Measurements from ENCODE around the gene SMARCC2. TPM values are rescaled to one million over a fixed set of nuclear protein-coding genes. Genes with fewer than 3 reads are reported as not detected.

Gene SMARCC2
- total and polyA plus RNA-seq, 9 of the 15 experiments (the other 6 are each of a cell fraction or from before 2014, with no cell fraction given) = 11.9 to 86.0 (median 36.6) TPM

DNA sequence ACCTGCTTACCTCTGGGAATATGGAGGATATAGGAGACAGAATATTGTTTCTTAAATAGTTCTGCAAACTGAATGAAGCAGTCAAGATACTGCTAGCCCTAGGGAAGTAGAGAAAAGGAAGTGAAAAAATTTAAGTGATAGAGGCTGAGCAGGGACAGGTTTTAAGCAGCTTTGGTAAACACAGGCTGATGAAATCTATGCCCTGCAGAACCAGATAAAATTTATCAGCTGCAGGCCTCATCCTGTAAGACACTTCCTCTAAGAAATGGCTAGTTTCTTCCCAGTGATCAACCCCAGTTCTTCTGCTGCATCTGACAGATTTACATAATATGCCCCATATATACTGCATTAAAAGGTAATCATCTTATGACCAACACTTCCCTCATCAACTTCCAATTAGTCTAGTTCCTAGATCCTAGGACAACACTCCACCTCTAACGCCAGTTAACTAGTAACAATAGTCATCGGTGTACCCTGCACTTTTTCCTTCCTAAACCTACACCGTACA is 62.5 kb downstream of the SMARCC2 start (continued):
- TF ChIP-seq, protein P1, sequence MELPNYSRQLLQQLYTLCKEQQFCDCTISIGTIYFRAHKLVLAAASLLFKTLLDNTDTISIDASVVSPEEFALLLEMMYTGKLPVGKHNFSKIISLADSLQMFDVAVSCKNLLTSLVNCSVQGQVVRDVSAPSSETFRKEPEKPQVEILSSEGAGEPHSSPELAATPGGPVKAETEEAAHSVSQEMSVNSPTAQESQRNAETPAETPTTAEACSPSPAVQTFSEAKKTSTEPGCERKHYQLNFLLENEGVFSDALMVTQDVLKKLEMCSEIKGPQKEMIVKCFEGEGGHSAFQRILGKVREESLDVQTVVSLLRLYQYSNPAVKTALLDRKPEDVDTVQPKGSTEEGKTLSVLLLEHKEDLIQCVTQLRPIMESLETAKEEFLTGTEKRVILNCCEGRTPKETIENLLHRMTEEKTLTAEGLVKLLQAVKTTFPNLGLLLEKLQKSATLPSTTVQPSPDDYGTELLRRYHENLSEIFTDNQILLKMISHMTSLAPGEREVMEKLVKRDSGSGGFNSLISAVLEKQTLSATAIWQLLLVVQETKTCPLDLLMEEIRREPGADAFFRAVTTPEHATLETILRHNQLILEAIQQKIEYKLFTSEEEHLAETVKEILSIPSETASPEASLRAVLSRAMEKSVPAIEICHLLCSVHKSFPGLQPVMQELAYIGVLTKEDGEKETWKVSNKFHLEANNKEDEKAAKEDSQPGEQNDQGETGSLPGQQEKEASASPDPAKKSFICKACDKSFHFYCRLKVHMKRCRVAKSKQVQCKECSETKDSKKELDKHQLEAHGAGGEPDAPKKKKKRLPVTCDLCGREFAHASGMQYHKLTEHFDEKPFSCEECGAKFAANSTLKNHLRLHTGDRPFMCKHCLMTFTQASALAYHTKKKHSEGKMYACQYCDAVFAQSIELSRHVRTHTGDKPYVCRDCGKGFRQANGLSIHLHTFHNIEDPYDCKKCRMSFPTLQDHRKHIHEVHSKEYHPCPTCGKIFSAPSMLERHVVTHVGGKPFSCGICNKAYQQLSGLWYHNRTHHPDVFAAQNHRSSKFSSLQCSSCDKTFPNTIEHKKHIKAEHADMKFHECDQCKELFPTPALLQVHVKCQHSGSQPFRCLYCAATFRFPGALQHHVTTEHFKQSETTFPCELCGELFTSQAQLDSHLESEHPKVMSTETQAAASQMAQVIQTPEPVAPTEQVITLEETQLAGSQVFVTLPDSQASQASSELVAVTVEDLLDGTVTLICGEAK (IDR thresholded peaks at IDR 0.05) = no peak
- TF ChIP-seq, protein P1 (CRISPR knock-in tag; IDR thresholded peaks at IDR 0.05) = no peak
- TF ChIP-seq HDAC6 (IDR thresholded peaks at IDR 0.05; ENCODE audit: low read depth, low read length) (no peak), MTA3 (IDR thresholded peaks at IDR 0.05; ENCODE audit: borderline replicate concordance) (no peak), CTCFL (IDR thresholded peaks at IDR 0.05; ENCODE audit: borderline replicate concordance, insufficient read depth, low read depth, low read length, poor library complexity, severe bottlenecking) (no peak), ILF3 (IDR thresholded peaks at IDR 0.05; ENCODE audit: borderline replicate concordance) (0 out of 2 replicates have a peak, but pooled peaks have one; percentile 82), RFX7 (CRISPR knock-in tag; IDR thresholded peaks at IDR 0.05) (no peak), SIN3A (IDR thresholded peaks at IDR 0.05; ENCODE audit: borderline replicate concordance in 2 of 2, control insufficient read depth in 1 of 2, low read depth in 2 of 2, low read length in 2 of 2) (no peak), TAF7 (tag; IDR thresholded peaks at IDR 0.05) (no peak), ZNF583 (CRISPR knock-in tag; IDR thresholded peaks at IDR 0.05) (no peak), BRF2 (IDR thresholded peaks at IDR 0.05; ENCODE audit: borderline replicate concordance, insufficient read depth, insufficient read length) (no peak), ESRRB (CRISPR knock-in tag; IDR thresholded peaks at IDR 0.05; ENCODE audit: borderline replicate concordance) (no peak), SNIP1 (IDR thresholded peaks at IDR 0.05; ENCODE audit: low read depth) (no peak)
- TF ChIP-seq, protein P2, sequence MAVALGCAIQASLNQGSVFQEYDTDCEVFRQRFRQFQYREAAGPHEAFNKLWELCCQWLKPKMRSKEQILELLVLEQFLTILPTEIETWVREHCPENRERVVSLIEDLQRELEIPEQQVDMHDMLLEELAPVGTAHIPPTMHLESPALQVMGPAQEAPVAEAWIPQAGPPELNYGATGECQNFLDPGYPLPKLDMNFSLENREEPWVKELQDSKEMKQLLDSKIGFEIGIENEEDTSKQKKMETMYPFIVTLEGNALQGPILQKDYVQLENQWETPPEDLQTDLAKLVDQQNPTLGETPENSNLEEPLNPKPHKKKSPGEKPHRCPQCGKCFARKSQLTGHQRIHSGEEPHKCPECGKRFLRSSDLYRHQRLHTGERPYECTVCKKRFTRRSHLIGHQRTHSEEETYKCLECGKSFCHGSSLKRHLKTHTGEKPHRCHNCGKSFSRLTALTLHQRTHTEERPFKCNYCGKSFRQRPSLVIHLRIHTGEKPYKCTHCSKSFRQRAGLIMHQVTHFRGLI (CRISPR knock-in tag; IDR thresholded peaks at IDR 0.05) = no peak

All from K562 (cell line).